GM18520 (cell line): Measurements from ENCODE around the gene NUDT4.
A peak's percentile ranks its signal among the peaks of the same experiment; 100 is the strongest.
"Not testable (repeated sequence)": the region's sequence is repeated elsewhere in the genome, so short reads cannot be mapped to it uniquely, and the experiment has no call there.

Experiments
- ATAC-seq: cut with Tn5 transposase; IDR thresholded peaks from one replicate; pipeline ENCODE4 v1.9.1; 2021; ENCODE audit not compliant: unreplicated experiment

NUDT4 gene

GRCh38 chr12:93427779-93428564 is 50.2 kb downstream of the NUDT4 start:
- ATAC-seq, result no peak

- no peak for ATAC-seq
These were observed 51.7 kb downstream of the NUDT4 start for GRCh38 chr12:93429448-93429847.

DNA sequence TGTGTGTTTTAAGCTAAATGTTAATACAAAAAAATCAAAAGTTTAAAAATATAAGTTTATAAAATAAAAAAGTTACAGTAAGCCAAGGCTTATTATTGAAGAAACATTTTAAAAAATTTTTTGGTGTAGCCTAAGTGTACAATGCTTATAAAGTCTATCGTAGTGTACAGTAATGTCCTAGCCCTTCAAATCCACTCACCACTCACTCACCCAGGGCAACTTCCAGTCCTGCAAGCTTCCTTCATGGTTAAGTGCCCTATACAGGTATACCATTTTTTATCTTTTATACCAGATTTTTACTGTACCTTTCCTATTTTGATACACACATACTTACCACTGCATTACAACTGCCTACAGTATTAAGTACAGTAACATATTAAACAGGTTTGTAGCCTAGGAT is 52.1 kb downstream of the NUDT4 start:
- ATAC-seq, result no peak

DNA sequence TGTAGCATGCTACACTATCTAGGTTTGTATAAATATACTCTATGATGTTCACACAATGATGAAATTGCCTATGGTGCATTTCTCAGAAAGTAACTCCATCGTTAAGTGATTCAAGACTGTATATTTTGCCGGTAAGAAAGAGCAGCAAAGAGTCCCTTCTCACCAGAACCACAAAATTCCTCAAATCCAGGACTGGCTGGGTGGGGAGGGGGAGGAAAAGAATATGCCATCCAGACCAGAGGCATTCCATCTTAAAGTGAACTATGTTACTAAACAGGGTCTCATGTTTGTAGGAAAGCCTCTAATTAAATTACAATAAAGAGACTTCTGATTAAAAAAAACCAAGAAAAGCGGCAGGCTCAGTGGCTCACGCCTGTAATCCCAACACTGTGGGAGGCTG is 52.6 kb downstream of the NUDT4 start:
- no peak for ATAC-seq

- not testable (repeated sequence) for ATAC-seq
These were observed 54.3 kb downstream of the NUDT4 start for GRCh38 chr12:93432031-93432430.

GRCh38 chr12:93434256-93434865 is 56.6 kb downstream of the NUDT4 start:
- ATAC-seq, result no peak

DNA sequence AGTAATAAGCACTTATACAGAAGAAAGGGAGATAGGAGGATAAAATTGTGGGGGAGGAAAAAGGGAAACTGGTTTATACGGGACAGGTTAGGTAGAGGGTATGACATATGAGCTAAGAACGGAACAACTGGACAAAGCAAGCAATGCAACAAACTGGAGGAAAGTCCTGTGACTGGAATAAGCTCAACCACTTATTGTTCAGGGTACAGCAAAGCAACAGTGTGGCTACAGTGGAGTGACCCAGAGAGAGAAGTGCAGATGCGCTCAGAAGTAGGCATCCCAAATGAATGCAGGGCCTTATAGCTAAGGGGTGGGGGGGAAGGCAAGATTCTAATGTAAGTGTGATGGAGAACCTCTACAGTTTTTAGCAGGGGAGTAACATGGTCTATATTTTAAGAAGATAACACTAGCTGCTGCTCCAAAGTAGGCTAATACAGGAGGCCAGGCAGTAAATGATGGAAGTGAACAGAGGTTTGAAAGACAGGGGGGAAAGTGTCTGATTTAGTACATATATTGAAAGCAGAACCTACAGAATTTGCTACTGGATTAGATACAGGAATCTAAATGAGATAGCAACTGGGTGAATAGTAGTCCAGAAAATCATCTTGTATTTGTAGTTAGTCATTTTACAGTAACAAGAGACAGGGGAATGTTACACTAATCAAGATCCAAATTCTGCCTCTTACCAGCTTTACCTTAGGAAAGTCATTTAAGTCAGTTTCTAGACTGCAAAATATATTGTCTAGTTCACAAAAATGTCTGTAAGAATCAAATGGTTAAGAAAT is 60.7 kb downstream of the NUDT4 start:
- no peak for ATAC-seq

- no peak for ATAC-seq
These were observed 62.5 kb downstream of the NUDT4 start for GRCh38 chr12:93440043-93440835.

GRCh38 chr12:93441081-93441616 is 63.4 kb downstream of the NUDT4 start:
- ATAC-seq, result no peak

DNA sequence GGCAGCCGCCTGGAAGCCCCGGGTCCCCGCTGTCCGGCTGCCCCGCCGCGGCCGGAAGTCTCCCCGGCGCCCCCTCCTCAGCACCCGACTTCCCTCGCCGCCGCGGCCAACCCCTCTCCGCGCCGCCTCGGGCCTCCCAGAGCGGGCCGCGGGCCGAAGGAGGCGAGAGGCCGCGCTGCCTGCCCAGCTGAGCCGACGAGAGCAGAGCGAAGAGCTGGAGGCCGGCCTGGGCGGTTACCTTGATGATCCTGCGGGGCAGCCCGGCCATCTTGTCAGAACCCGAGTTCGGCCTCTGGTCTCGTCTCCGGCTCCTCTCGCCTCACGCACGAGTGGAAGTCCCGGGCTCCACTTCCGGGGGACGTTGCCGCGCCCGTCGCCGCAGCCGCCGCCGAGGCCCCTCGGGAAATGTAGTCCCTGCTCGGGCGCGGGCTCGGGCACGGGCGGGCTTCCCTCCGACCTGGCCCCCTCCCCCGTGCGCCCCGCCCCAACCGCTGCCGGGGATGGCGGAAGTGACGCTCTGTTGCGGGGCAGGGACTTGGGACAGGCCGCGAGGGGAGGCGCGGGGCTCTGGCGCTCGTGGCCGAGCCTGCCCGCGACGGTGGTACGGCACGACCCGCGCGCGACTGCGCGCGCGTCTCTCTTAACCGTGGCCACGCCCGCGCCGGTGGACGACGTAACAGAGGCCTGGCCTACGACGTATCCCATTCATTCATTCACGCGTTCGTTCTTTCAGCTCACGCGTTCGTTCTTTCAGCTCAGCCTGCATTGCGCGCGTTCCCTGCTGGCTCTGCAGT is 64.1 kb downstream of the NUDT4 start, which contains the start of gene UBE2N:
Gene UBE2N (minus strand): TSS at position 331 of the 794 bp plus-strand sequence. CDS start 63 bp downstream, at position 268.
- peak; percentile 62 for ATAC-seq

DNA sequence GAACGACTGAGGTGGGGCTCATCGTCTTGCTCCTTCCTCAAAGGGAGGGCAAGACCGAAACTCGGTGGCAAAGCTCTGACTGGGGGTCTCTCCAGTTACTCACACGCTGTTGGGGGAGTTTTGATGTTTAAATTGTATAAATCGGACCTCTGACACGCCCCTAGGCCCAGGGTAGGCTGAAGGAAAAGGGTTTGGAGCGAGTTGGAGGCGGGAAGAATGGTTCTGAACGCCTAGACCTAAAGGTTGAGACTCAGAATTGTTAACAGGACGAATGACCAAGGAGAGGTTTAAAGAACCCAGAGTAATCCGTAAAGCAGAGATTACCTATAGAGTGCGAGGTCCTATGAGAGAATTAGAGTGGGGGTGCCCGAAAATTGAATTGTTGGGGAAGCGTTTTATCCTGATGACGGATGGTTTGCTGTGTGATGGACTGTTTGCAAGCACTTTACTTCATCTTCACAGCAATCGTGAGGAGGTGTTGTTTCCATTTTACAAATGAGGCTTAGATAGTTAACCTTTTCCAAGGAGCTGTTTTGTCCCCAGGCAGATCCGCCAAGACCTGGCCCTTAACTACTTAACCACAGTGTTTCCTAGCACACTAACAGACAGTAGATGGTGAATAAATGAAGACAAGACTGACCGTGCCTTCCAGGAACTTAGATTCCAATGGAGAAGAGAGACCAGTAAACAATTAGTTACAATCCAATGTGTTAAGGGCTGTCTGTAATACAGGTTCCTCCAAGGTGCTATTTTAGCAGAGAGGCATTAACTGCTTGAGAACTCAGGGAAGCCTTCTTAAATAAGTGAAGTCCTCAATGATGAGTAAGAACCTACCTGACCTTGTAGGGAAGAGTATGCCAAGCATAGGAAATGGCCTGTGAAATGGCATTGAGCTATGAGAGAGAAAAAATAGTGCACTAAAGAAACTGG is 65.0 kb downstream of the NUDT4 start:
- ATAC-seq, result no peak

- ATAC-seq, result no peak
These were observed 65.9 kb downstream of the NUDT4 start for GRCh38 chr12:93443576-93443975.

- no peak for ATAC-seq
These were observed 70.0 kb downstream of the NUDT4 start for GRCh38 chr12:93447555-93448290.

- ATAC-seq, result no peak
These were observed 71.1 kb downstream of the NUDT4 start for GRCh38 chr12:93448796-93449195.

- peak; percentile 50 for ATAC-seq
These were observed 71.6 kb downstream of the NUDT4 start for GRCh38 chr12:93449277-93449676.

- ATAC-seq, result no peak
These were observed 73.9 kb downstream of the NUDT4 start for GRCh38 chr12:93451423-93452158.

GRCh38 chr12:93453633-93454032 is 75.9 kb downstream of the NUDT4 start:
- no peak for ATAC-seq
